Endometrial microvascular endothelial cells (primary cell): ENCODE data around the gene GIN1. TPM values are rescaled to one million over a fixed set of nuclear protein-coding genes. Genes with fewer than 3 reads are reported as not detected.
"Not testable (repeated sequence)": the region's sequence is repeated elsewhere in the genome, so short reads cannot be mapped to it uniquely, and the experiment has no call there.

Source experiments
- in situ Hi-C: cut with HindIII; loops from 2 replicates; pipeline ENCODE4 v1.10.0; 2017; ENCODE audit warnings: low sequenced_read_pairs, low pct_unique_long_range_greater_than_20kb; ENCODE audit errors: inconsistent ontology term
- total RNA-seq: library from RNA; depleted of rRNA; stranded (reverse); fragments of >200 nt; gene quantifications from one replicate; pipeline ENCODE4 v1.2.3, GENCODE V29; 2015; ENCODE audit errors: inconsistent ontology term

The GIN1 gene
- total RNA-seq, 1 donor from 2014 or later, result 2.7 TPM

DNA sequence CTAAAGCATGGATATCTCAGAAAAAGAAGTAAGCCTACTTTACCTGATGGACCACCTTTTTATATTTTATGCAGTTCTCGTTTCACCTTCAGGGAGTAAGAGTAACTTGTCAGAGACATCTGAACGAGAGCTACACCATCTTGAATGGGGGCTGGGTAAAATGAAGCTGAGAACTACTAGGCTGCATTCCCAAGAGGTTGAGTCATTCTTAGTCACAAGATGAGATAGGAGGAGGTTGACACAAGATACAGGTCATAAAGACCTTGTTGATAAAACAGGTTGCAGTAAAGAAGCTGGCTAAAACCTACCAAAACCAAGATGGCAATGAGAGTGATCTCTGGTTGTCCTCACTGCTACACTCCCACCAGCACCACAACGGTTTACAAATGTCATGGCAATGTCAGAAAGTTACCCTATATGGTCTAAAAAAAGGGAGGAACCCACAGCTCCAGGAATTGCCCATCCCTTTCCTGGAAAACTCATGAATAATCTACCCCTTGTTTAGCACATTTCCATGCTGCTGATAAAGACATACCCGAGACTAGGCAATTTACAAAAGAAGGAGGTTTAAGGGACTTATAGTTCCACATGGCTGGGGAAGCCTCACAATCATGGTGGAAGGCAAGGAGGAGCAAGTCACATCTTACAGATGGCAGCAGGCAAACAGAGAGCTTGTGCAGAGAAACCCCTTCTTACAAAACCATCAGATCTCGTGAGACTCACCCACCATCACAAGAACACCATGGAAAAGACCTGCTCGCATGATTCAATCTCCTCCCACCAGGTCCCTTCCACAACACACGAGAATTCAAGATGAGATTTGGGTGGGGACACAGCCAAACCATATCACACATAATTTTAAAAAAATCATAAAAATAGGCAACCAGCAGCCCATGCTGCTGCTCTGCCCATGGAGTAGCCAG, 62.5 kb downstream of the GIN1 start:
- in situ Hi-C loops, result no loop called here

DNA sequence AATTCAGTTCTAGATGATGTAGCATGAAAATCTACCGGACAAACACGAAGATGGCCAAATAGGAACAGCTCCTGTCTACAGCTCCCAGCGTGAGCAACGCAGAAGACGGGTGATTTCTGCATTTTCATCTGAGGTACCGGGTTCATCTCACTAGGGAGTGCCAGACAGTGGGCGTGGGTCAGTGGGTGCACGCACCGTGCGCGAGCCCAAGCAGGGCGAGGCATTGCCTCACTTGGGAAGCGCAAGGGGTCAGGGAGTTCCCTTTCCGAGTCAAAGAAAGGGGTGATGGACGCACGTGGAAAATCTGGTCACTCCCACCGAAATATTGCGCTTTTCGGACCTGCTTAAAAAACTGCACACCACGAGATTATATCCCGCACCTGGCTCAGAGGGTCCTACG, 73.2 kb downstream of the GIN1 start:
- in situ Hi-C loops, result not testable (repeated sequence)

GRCh38 chr5:103041071-103041676, 78.8 kb downstream of the GIN1 start:
- in situ Hi-C loops, result no loop called here

- in situ Hi-C loops, result no loop called here
Observed at GRCh38 chr5:103037673-103038455, 82.1 kb downstream of the GIN1 start.

GRCh38 chr5:103036601-103037000, 83.3 kb downstream of the GIN1 start:
- in situ Hi-C loops, result no loop called here

Other genes starting within 250 kb of the GIN1 start
- gene PPIP5K2, start 163 bp upstream of the GIN1 start, total RNA-seq, result 30.0 TPM
- 11.0 TPM for gene MACIR, start 138.6 kb upstream of the GIN1 start, total RNA-seq